Transverse colon (tissue), 4 donors: ENCODE results near the gene ZNF506.

Experiments
- CTCF ChIP-seq, 5 experiments: fragments of 200-600 bp in 3 of 5; fragments of 450-650 bp in 2 of 5; sonication (generic) in 3 of 5; IDR thresholded peaks; 1 replicate in 2 of 5; 2 replicates in 3 of 5; pipeline ENCODE4 v1.5.1; 2016 to 2017; ENCODE audit warnings: antibody characterized with exemption in 5 of 5, inconsistent platforms in 3 of 5, mild to moderate bottlenecking in 2 of 5, moderate library complexity in 1 of 5
- EP300 ChIP-seq: sonication (generic); formaldehyde crosslinking; IDR thresholded peaks from one replicate; pipeline ENCODE4 v1.6.1; 2017; ENCODE audit warnings: antibody characterized with exemption, low read depth
- POLR2A ChIP-seq: fragments of 450-650 bp; IDR thresholded peaks from one replicate; pipeline ENCODE4 v1.6.1; 2016; ENCODE audit warnings: antibody characterized with exemption, mild to moderate bottlenecking, moderate library complexity
- POLR2AphosphoS5 ChIP-seq, 3 donors: sonication (generic); formaldehyde crosslinking; IDR thresholded peaks; one replicate each; pipeline ENCODE4 v1.6.1; 2016; ENCODE audit warnings: antibody characterized with exemption in 3 of 3

- TF ChIP-seq POLR2A (no peak), POLR2AphosphoS5 (IDR thresholded peaks at IDR 0.05) (no peak), CTCF (IDR thresholded peaks at IDR 0.05) (no peak), EP300 (no peak)
Measured at GRCh38 chr19:19817357-19817756, 4.2 kb downstream of the ZNF506 start.
